Adrenal gland (tissue), 5 donors: ENCODE measurements around the gene AFF1.

Source experiments
- POLR2A ChIP-seq, 2 donors: fragments of 450-650 bp; IDR thresholded peaks; one replicate each; pipeline ENCODE4 v1.6.1; 2017; ENCODE audit warnings: antibody characterized with exemption in 2 of 2, mild to moderate bottlenecking in 2 of 2, moderate library complexity in 1 of 2
- TF ChIP-seq, protein P1 (sequence below), 6 experiments: fragments of 450-650 bp in 4 of 6; fragments of 200-600 bp in 2 of 6; sonication (generic) in 1 of 6; IDR thresholded peaks; 1 replicate in 5 of 6; 2 replicates in 1 of 6; pipeline versions ENCODE4 v1.5.1 to v1.8.0; 2016 to 2021; ENCODE audit warnings: antibody characterized with exemption in 6 of 6, mild to moderate bottlenecking in 2 of 6, moderate library complexity in 1 of 6
- donor health status: DM: no; HTN: no; CAD: no.

DNA sequence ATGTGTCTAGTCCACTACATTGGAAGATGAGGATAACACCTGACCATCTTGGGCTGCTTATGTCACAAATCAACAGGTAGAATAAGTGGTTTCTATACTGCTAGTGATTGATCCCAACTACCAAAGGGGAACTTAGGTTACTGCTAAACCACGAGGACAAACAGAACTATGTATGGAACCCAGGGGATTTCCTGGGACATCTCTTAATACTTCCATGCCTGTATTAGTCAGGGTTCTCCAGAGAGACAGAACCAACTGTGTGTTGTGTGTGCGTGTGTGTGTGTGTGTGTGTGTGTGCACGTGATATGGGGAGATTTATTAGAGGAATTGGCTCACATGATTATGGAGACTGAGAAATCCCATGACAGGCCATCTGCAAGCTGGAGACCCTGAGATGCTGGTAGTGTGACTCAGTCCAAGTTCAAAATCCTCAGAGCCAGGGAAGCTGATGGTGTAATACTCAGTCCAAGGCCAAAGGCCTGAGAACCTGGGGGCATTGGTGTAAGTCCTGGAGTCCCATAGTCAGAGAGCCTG is 16.2 kb upstream of the AFF1 start:
- no peak for TF ChIP-seq POLR2A (IDR thresholded peaks at IDR 0.05)
- TF ChIP-seq, protein P1, sequence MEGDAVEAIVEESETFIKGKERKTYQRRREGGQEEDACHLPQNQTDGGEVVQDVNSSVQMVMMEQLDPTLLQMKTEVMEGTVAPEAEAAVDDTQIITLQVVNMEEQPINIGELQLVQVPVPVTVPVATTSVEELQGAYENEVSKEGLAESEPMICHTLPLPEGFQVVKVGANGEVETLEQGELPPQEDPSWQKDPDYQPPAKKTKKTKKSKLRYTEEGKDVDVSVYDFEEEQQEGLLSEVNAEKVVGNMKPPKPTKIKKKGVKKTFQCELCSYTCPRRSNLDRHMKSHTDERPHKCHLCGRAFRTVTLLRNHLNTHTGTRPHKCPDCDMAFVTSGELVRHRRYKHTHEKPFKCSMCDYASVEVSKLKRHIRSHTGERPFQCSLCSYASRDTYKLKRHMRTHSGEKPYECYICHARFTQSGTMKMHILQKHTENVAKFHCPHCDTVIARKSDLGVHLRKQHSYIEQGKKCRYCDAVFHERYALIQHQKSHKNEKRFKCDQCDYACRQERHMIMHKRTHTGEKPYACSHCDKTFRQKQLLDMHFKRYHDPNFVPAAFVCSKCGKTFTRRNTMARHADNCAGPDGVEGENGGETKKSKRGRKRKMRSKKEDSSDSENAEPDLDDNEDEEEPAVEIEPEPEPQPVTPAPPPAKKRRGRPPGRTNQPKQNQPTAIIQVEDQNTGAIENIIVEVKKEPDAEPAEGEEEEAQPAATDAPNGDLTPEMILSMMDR (IDR thresholded peaks at IDR 0.05), result no peak
